Keratinocyte (primary cell): ENCODE measurements around the gene MAGI1. TPM values are rescaled to one million over a fixed set of nuclear protein-coding genes. Genes with fewer than 3 reads are reported as not detected.
A peak's percentile ranks its signal among the peaks of the same experiment; 100 is the strongest.

ENCODE experiments used
- DNase-seq: peaks from one replicate; pipeline ENCODE4 v3.0.0-alpha.2; 2011; ENCODE audit warnings: low read depth, missing footprints, low spot score
- FAIRE-seq: peaks from 2 replicates; lab custom pipeline; 2011; peaks lifted over from hg19 to GRCh38; lab: Jason Lieb, UNC
- H2AFZ ChIP-seq: 2 replicates; pipeline ENCODE4 v1.6.0; 2012; ENCODE audit warnings: low read length, control low read depth, inconsistent platforms; ENCODE audit not compliant: control insufficient read depth
- H3K27ac ChIP-seq: 2 replicates; pipeline ENCODE4 v1.5.1; 2011; ENCODE audit warnings: low read length; ENCODE audit not compliant: control insufficient read depth, insufficient read depth
- H3K27me3 ChIP-seq: 3 replicates; pipeline ENCODE4 v1.6.0; 2011; ENCODE audit warnings: low read length; ENCODE audit not compliant: control insufficient read depth, insufficient read depth; ENCODE audit errors: extremely low read depth
- H3K36me3 ChIP-seq, 2 experiments: 2 replicates in 1 of 2; 3 replicates in 1 of 2; pipeline ENCODE4 v1.5.1; 2011; ENCODE audit warnings: low read length in 2 of 2, mild to moderate bottlenecking in 1 of 2; ENCODE audit not compliant: control insufficient read depth in 2 of 2, insufficient read depth in 2 of 2; ENCODE audit errors: extremely low read depth in 1 of 2
- H3K4me1 ChIP-seq: 3 replicates; pipeline ENCODE4 v1.5.1; 2011; ENCODE audit warnings: low read length; ENCODE audit not compliant: control insufficient read depth, insufficient read depth; ENCODE audit errors: extremely low read depth
- H3K4me2 ChIP-seq: 3 replicates; pipeline ENCODE4 v1.6.0; 2011; ENCODE audit warnings: low read depth, low read length; ENCODE audit not compliant: control insufficient read depth, insufficient read depth; ENCODE audit errors: extremely low read depth
- H3K4me3 ChIP-seq, 3 experiments: fragments of 200-600 bp in 1 of 3; sonication (generic) in 1 of 3; 2 replicates in 2 of 3; 3 replicates in 1 of 3; pipeline ENCODE4 v1.5.1; 2011 to 2016; ENCODE audit warnings: low read length in 3 of 3, mild to moderate bottlenecking in 3 of 3, control low read depth in 2 of 3, inconsistent platforms in 1 of 3, low read depth in 1 of 3, mixed read lengths in 1 of 3, mixed run types in 1 of 3, moderate library complexity in 1 of 3; ENCODE audit not compliant: control insufficient read depth in 2 of 3, insufficient read depth in 2 of 3; ENCODE audit errors: extremely low read depth in 1 of 3
- H3K79me2 ChIP-seq: 2 replicates; pipeline ENCODE4 v1.6.0; 2012; ENCODE audit warnings: low read length; ENCODE audit not compliant: control insufficient read depth, insufficient read depth
- H3K9ac ChIP-seq: 3 replicates; pipeline ENCODE4 v1.6.0; 2011; ENCODE audit warnings: low read length; ENCODE audit not compliant: control insufficient read depth, insufficient read depth; ENCODE audit errors: extremely low read depth
- H3K9me1 ChIP-seq: 3 replicates; pipeline ENCODE4 v1.6.0; 2011; ENCODE audit warnings: low read length; ENCODE audit not compliant: control insufficient read depth, insufficient read depth; ENCODE audit errors: extremely low read depth
- H3K9me3 ChIP-seq: 2 replicates; pipeline ENCODE4 v1.5.1; 2012; ENCODE audit warnings: low read depth, low read length; ENCODE audit not compliant: control insufficient read depth
- H4K20me1 ChIP-seq: 3 replicates; pipeline ENCODE4 v1.6.0; 2011; ENCODE audit warnings: low read length; ENCODE audit not compliant: control insufficient read depth, insufficient read depth; ENCODE audit errors: extremely low read depth
- CTCF ChIP-seq, 3 experiments: IDR thresholded peaks in 1 of 3; conservative IDR thresholded peaks in 1 of 3; optimal IDR thresholded peaks in 1 of 3; 2 replicates in 2 of 3; 3 replicates in 1 of 3; pipeline versions ENCODE3 to v1.5.1; 2011; ENCODE audit warnings: low read length in 3 of 3, mild to moderate bottlenecking in 3 of 3, moderate library complexity in 2 of 3, control low read depth in 1 of 3, inconsistent platforms in 1 of 3; ENCODE audit not compliant: insufficient read depth in 2 of 3; ENCODE audit errors: extremely low read depth in 1 of 3
- EZH2 ChIP-seq: IDR thresholded peaks from one replicate; pipeline ENCODE4 v1.6.1; 2012; ENCODE audit warnings: inconsistent platforms, mild to moderate bottlenecking, low read length, moderate library complexity
- dilution Hi-C: fragments of 300-500 bp; cut with MboI; formaldehyde crosslinking; loops from one replicate; pipeline ENCODE4 v1.7.0; 2020; ENCODE audit warnings: low sequenced_read_pairs; ENCODE audit not compliant: extremely low pct_ligation_motif_present
- polyA plus RNA-seq, 5 experiments: library from polyadenylated mRNA; depleted of rRNA in 3 of 5; stranded (reverse) in 3 of 5; stranded (forward) in 1 of 5; unstranded in 1 of 5; fragments of >200 nt; gene quantifications; 1 replicate in 1 of 5; 2 replicates in 3 of 5; 3 replicates in 1 of 5; pipeline versions ENCODE4 v1.2.1 to v1.2.3, GENCODE V29; 2011 to 2012; ENCODE audit warnings: missing spikeins in 2 of 5, low read depth in 1 of 5, low replicate concordance in 1 of 5

MAGI1 gene
- polyA plus RNA-seq, 1 donor (not counting 4 experiments of a cell fraction or from before 2014, with no cell fraction given): 10.9 TPM

GRCh38 chr3:65432388-65433003, 606.2 kb downstream of the MAGI1 start:
- H4K20me1 ChIP-seq: no peaks in the 10 kb centered on the region
- no peaks in the 10 kb centered on the region for H3K4me1 ChIP-seq
- H3K9me1 ChIP-seq: no peaks in the 10 kb centered on the region
- H3K27ac ChIP-seq: no peak overlapping the region
- H3K9ac ChIP-seq: no peak overlapping the region
- no peaks in the 10 kb centered on the region for H3K79me2 ChIP-seq
- H3K36me3 ChIP-seq: no peaks in the 10 kb centered on the region
- dilution Hi-C loops: no loop called here
- H3K4me2 ChIP-seq: no peak overlapping the region
- no peak for TF ChIP-seq EZH2
- FAIRE-seq: no peak
- no peak overlapping the region for H3K4me3 ChIP-seq
- no peak overlapping the region for H2AFZ ChIP-seq
- no peak for DNase-seq
- no peaks in the 10 kb centered on the region for H3K27me3 ChIP-seq
- H3K9me3 ChIP-seq: no peaks in the 10 kb centered on the region

DNA sequence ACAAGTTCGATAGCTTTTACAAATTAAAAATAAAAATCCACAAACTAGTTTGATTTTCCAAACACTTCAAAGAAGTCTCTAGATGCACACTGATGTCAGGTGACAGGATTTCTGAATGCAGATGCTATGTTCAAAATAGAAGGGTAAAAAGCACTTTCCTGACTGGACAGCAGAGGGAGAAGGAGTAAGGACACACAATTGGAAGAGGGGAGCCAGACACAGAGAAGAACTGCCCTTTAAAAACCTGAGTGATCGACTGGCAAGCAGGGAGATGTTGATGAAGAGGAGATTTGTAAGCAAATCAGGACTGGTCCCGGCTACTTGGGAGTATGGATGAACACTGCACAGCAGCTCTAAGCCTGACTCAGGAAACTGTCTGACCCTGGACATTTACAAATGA, 612.8 kb downstream of the MAGI1 start:
- no peak overlapping the region for H2AFZ ChIP-seq
- no peak overlapping the region for H3K4me3 ChIP-seq
- H3K36me3 ChIP-seq: no peaks in the 10 kb centered on the region
- no peaks in the 10 kb centered on the region for H4K20me1 ChIP-seq
- DNase-seq (no peak), FAIRE-seq (no peak)
- dilution Hi-C loops: no loop called here
- no peak for TF ChIP-seq EZH2
- TF ChIP-seq CTCF (optimal IDR thresholded peaks at IDR 0.05 in 1 of 3, IDR thresholded peaks at IDR 0.05 in 1 of 3, conservative IDR thresholded peaks at IDR 0.05 in 1 of 3; ENCODE audit: extremely low read depth in 1 of 3, insufficient read depth in 2 of 3, low read length in 3 of 3): peak; percentile 22 to 27 (median 22)
- H3K9ac ChIP-seq: no peak overlapping the region
- H3K4me2 ChIP-seq: no peak overlapping the region
- H3K4me1 ChIP-seq: no peaks in the 10 kb centered on the region
- no peaks in the 10 kb centered on the region for H3K79me2 ChIP-seq
- no peaks in the 10 kb centered on the region for H3K27me3 ChIP-seq
- H3K27ac ChIP-seq: no peak overlapping the region
- no peaks in the 10 kb centered on the region for H3K9me3 ChIP-seq
- H3K9me1 ChIP-seq: no peaks in the 10 kb centered on the region

GRCh38 chr3:65422154-65422553, 616.6 kb downstream of the MAGI1 start:
- no peak overlapping the region for H3K4me2 ChIP-seq
- no peak overlapping the region for H3K9ac ChIP-seq
- no peaks in the 10 kb centered on the region for H3K9me3 ChIP-seq
- H3K4me1 ChIP-seq: no peaks in the 10 kb centered on the region
- no peaks in the 10 kb centered on the region for H4K20me1 ChIP-seq
- no peak for FAIRE-seq
- H3K79me2 ChIP-seq: no peaks in the 10 kb centered on the region
- H3K27me3 ChIP-seq: no peaks in the 10 kb centered on the region
- H3K4me3 ChIP-seq: no peak overlapping the region
- no peak for DNase-seq
- TF ChIP-seq CTCF (optimal IDR thresholded peaks at IDR 0.05 in 1 of 3, IDR thresholded peaks at IDR 0.05 in 1 of 3, conservative IDR thresholded peaks at IDR 0.05 in 1 of 3; ENCODE audit: extremely low read depth in 1 of 3, insufficient read depth in 2 of 3, low read length in 3 of 3): no peak
- no peak for TF ChIP-seq EZH2
- no peak overlapping the region for H2AFZ ChIP-seq
- no peaks in the 10 kb centered on the region for H3K9me1 ChIP-seq
- dilution Hi-C loops: no loop called here
- no peaks in the 10 kb centered on the region for H3K36me3 ChIP-seq
- H3K27ac ChIP-seq: no peak overlapping the region
